AG20443 (cell line): ENCODE results near the gene CHRNA1.
"Not testable (repeated sequence)": the region's sequence is repeated elsewhere in the genome, so short reads cannot be mapped to it uniquely, and the experiment has no call there.

Source experiments
- DNase-seq: peaks from one replicate; pipeline ENCODE4 v3.0.0; 2012; ENCODE audit warnings: low spot score, mixed read lengths

CHRNA1 gene

GRCh38 chr2:174717273-174717672 lies 47.0 kb downstream of the CHRNA1 start:
- peak; percentile 63 for DNase-seq

- DNase-seq, result no peak
These were observed 47.5 kb downstream of the CHRNA1 start for GRCh38 chr2:174716785-174717184.

GRCh38 chr2:174713686-174714085 lies 50.6 kb downstream of the CHRNA1 start:
- DNase-seq, result no peak

DNA sequence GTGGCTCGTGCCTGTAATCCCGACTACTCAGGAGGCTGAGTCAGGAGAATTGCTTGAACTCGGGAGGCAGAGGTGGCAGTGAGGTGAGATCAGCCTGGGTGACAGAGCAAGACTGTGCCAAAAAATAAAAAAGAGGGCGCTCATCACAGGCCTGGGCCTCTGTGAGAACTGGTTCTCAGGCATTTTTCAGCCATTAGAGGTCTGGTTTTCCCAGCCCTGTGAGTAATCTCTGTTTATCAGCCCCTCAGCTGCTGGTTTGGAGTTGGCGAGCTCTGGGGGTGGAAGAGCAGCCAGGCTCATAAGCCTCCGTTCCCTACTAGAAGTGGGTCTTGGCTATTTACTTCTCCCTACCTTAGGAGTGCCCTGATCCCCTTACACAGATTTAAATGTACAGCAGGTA lies 53.1 kb downstream of the CHRNA1 start:
- peak; percentile 30 for DNase-seq

DNA sequence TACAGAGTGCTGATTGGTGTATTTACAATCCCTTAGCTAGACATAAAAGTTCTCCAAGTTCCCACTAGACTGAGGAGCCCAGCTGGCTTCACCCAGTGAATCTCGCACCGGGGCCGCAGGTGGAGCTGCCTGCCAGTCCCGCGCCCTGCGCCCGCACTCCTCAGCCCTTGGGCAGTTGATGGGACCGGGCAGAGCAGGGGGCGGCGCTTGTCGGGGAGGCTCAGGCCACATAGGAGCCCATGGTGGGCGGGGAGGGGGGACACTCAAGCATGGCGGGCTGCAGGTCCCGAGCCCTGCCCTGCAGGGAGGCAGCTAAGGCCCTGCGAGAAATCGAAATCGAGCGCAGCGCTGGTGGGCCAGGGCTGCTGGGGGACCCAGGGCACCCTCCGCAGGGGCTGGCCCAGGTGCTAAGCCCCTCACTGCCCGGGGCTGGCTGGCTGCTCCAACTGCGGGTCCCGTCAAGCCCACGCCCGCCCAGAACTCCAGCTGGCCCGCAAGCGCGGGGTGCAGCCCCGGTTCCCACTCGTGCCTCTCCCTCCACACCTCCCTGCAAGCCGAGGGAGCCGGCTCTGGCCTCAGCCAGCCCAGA lies 54.8 kb downstream of the CHRNA1 start:
- DNase-seq, result not testable (repeated sequence)

DNA sequence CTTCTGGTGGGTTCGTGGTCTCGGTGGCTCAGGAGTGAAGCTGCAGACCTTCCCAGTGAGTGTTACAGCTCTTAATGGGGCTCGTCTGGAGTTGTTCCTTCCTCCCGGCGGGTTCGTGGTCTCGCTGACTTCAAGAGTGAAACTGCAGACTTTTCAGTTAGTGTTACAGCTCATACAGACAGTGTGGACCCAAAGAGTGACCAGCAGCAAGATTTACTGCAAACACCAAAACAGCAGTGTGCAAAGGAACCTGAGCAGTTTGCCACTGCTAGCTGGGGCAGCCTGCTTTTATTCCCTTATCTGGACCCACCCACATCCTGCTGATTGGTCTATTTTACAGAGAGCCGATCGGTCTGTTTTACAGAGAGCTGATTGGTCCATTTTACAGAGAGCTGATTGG lies 55.6 kb downstream of the CHRNA1 start:
- DNase-seq, result no peak

GRCh38 chr2:174705321-174705720 lies 59.0 kb downstream of the CHRNA1 start:
- DNase-seq, result no peak

- DNase-seq, result no peak
These were observed 59.6 kb downstream of the CHRNA1 start for GRCh38 chr2:174704642-174705041.

DNA sequence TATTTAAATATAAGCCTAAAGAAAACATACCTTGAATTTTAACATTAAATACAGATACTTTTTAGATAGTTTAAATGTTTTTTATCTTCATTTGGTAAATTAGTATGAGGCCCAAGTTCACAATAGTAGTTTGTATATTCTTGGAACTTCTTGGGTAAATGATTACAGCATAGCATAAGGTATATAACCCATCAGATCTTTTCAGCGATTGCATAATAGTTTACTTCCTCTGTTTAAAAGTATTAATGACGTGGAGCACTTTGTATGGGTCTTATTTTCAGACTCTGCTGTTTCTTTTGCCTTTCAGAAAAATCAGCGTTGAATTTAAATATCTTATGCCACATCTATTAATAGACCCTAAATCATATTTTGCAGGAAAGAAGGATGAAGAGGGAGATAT lies 60.2 kb downstream of the CHRNA1 start:
- DNase-seq, result no peak

GRCh38 chr2:174703430-174703829 lies 60.8 kb downstream of the CHRNA1 start:
- no peak for DNase-seq

- DNase-seq, result no peak
These were observed 61.7 kb downstream of the CHRNA1 start for GRCh38 chr2:174702541-174702940.

- peak; percentile 65 for DNase-seq
These were observed 64.1 kb downstream of the CHRNA1 start for GRCh38 chr2:174699993-174700766.
